GM19193 (cell line): ENCODE results near the gene ENGASE.

Experiments used
- POLR2A ChIP-seq: IDR thresholded peaks from 4 replicates; pipeline ENCODE4 v1.6.1; 2011; ENCODE audit not compliant: insufficient read depth, insufficient read length; ENCODE audit errors: extremely low read depth

ENGASE gene

DNA sequence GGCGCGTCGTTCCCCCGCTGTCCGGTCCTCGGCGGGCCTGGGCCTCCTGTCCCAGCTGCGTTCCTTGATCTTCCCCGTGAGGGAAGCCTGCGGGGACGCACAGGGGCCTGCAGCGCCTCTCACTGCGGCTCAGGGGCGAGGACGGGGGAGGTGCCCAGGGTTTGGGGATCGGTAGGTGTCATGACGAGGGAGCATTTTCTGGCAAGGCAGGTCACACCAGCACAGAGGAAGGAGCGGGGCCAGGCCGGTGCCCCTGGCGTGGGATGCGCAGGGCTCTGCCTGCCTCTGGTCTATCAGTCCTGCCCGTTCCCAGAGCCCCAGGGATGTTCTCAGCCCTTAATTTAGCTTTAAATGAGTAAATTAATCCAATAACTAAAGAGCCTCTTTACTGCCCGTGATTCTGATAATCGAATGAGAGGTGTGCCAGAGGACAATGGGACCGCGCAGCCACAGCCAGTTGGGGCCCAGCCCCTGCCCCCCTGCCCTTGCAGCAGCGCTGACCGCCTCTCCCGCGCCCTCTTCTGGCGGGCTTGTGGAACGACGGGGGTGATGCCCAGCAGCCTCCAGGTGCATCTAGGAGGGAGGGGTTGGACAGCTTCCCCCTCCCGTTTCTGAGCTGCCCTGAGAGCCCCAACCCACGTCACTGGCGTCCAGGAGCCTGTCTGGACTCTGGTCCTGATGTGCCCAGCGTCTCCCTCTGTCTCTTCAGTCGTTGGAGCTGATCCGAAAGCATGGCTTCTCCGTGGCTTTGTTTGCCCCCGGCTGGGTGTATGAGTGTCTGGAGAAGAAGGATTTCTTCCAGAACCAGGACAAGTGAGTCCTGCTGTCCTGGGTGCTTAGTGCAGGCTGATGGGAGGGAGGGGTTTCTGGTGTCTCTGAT lies 7.9 kb downstream of the ENGASE start:
- TF ChIP-seq POLR2A, result no peak

DNA sequence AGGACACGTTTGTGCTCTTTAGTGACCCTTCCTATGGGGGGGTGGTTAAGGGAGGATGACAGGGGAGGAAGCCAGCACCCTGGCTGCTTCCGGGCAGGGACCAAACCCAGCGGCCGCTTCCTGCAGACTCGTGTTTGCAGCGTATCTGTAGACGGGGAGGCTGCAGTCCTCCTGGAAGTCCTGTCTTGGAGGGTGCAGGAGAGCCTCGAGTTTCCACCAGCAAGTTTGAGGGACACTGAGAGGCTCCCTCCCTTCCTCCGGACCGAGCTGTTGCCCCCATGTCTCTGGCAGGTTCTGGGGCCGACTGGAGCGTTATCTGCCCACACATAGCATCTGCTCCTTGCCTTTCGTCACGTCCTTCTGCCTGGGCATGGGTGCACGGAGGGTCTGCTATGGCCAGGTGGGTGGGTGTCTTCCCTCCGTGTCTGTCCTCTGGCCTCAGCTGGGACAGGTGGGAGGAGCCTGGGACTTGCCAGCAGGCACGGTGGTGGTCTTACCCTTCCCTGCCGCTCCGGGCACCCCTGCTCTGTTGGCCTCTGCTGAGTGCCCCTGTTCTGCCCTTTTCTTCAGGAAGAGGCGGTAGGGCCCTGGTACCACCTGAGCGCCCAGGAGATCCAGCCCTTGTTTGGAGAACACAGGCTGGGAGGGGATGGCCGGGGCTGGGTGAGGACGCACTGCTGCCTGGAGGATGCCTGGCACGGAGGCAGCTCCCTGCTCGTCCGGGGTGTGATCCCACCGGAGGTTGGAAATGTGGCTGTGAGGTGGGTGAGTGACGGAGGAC lies 8.8 kb downstream of the ENGASE start:
- no peak for TF ChIP-seq POLR2A

DNA sequence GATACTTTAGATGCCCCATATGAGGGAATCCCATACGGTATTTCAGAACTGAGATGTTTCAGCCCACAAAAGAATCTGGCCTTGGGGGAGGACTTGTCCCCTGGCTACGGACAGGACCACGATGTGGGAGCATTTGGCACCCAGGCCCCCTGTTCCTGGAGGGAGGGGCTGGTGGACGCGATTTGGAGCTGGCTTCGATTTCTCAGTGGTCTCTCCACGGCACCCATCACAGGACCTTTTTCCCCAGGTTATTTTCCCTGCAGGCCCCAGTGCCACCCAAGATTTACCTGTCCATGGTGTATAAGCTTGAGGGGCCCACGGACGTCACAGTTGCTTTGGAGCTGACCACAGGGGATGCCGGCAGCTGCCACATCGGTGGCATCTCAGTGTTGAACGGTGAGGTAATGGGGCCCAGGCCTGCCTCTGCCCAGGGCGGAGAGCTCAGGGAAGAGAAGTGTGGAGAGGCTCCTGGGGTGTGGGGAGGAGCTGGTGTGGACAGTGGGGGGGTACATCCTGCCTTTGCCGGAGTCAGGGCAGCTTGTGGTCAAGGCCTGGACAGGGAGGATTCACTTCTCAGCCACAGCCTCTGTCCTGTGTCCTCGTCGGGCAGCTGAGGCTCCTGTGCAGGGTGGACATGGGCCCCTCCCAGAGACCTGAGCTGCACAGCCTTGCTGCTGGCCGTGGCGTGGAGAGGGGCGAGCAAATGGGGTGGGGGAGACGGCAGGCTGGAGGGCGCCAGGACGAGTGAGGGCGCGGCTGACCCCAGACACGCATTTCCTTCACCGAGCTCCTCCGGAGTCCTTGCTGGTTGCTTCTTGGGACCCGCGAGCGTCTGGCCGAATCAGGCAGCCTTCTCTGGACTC lies 9.9 kb downstream of the ENGASE start:
- no peak for TF ChIP-seq POLR2A

DNA sequence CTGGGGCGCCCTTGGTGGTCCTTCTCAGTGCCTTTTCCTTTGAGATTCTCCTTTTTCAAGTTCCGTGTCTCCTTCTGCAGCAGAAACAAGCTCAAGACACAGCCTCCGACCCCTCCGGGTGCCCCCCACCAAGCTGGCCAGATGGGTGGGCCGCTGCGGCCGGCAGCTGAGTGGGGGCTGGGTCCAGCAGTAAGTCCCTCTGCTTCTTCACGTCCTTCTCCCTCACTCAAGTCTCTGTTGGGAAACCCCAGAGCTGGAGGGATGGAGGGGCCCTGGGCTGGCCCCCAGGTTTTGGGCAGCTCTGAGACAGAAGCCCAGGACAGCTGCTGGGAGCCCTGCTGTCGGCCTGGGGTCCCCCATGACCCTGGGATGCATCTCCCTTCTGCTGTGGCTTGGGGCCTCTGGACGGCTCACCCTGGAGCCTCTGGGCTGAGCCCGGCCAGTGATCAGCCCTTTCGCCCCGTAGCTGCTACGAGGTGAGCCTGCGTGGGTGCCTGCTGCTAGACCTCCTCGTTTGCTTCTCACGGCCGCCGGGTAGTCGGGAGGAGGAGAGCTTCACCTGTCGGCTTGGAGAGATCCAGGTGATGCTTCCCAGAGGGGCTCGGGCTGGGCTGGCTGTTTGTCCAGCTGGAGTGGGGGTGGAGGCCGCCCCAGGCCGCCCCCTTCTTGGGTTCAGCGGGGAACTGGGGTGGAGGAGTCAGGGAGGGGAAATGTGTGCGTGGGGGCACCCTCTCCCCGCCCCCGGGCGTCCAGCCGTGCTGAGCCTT lies 10.7 kb downstream of the ENGASE start:
- TF ChIP-seq POLR2A, result no peak

DNA sequence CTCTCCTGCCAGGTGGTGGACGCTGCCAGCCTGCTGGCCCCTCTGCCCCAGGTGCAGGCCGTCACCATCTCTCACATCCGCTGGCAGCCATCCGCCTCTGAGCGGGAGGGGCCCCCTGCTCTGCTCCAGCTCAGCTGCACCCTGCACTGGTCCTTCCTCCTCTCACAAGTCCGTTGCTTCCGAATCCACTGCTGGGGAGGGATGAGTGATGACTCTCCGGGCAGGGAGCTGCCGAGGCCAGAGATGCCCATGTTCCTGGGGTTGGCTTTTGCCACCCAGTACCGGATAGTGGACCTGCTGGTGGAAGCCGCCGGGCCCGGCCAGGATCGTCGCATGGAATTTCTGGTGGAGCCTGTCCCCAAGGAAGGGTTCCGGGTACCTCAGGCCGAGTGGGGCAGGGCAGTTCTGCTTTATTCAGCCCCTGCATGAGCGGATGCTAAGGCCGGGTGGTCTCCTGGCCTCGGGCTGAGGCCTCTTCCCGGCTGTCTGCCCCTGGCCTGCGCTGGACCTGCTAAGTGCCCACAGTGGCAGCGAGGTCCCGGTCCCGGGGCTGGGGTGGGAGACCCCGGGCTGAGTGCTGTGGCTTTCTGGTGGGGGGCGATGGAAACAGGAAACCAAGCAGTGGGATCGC lies 11.4 kb downstream of the ENGASE start:
- TF ChIP-seq POLR2A, result no peak

DNA sequence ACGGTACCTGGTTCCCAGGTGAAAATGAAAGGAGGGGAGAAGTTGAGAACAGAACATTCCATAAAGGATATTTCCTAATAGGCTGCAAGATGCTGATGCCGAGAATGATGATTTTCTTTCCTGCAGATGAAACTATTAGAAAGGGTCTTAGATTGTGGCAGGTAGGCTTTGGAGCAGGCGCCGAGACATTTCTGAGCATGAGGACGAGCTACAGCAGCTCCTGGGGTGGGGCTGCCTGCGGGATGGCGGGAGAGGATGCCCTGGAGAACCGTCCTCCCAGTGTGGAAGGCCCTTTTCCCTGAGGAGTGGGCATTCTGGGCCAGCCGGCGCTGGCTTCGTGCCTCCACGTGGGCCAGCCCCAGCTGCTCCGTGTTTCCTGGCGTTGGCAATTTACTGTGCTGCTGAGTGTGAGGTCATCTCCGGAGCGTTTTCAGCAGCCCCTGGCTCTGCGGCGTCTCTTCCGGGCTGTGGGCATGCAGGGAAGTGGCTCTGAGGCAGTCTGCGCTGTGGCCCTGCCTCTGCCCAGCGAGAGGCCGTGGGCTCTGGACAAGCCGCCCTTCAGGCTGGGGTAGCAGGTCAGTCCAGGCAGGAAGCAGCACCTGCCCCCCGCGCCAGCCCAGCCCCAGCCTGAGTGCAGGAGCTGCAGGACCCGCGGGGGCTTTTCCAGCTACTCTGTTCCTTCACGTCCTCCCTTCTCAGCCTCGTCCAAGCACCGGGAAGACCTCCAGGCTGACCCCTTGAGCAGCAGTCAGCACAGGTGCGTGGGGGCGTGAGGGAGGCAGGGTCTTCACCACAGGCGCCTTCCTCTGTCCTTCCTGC lies 12.2 kb downstream of the ENGASE start:
- no peak for TF ChIP-seq POLR2A

DNA sequence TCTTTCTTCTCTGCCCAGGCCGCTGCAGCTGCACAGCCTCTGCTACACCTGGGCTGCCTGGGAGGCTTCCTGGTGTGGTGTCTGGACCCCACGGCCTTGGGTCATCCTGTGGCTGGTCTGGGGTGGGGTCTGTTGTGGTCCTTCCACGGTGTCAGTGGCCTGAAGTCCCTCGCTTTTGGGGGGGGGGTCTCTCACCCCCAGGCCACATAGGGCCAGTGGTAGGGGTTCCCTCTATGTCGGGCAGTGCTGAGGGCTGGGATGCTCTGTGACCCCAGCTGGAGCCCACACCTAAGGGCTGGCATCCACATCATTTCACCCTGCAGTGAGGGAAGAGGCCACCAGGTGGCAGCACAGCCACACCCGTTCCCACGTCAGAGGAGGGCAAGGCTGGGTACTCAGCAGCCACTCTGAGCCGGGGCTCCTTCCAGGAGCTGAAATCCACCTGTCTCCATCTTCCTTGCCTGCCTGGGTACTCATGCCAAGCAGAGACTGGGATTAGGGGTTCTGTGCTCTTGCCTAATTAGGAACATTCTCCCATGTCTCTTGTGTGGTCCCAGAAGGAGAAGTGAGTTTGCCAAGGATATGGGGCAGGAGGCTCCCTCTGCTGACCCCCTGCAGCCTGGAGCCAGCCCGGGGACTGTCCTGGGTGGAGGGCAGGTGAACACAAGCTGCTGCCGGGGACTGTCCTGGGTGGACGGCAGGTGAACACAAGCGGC lies 13.0 kb downstream of the ENGASE start:
- TF ChIP-seq POLR2A, result no peak

DNA sequence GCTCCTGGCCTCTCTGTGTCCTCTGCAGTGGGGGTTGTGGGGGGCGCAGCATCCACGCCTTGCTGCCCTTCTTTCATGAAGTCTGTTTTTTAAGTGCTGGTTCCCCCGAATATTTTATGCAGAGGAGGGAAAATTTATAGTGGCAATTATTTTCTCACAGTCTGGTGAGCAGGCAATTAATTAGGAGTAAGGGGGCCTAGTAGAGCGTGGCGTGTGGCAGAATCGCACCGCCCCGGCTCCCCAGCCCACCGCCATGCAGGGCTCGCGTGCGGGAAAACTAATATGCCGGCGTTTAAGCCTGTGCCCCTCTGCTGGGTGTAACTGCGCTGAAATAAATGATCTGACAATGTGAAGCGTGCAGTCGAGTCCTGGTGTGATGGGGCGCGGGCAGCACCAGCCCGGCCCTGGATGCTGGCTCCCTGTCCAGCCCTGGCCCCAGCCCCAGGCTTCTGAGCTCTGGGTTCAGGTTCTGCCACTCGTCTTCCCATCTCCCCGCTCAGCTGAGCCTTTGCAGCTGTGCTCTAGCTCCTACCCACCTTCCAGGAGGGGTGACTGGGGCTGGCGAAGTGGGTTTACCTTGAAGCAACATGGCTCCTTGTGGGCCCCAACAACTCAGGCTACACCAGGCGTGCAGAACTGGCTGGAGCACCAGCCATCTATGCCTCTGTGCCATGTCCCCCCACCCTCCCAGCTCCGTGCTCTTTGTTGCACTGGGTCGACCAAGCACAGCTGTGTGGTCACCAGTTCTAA lies 13.8 kb downstream of the ENGASE start:
- no peak for TF ChIP-seq POLR2A

DNA sequence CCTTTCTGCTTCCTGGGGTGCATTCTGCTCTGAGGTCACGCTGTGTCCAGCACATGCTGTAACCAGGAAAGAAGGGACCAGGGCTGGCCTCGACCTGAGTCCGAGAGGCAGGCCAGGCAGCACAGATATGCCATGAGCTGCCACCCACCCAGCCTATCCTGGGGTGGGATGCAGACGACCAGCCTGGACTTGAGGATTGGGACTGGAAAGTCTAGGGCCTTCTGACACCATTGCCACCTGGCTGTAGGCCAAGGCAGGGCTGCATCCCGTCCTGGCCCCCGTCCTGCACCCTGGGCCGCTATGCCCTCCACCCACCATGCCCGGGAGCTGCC lies 14.3 kb downstream of the ENGASE start:
- TF ChIP-seq POLR2A, result no peak

DNA sequence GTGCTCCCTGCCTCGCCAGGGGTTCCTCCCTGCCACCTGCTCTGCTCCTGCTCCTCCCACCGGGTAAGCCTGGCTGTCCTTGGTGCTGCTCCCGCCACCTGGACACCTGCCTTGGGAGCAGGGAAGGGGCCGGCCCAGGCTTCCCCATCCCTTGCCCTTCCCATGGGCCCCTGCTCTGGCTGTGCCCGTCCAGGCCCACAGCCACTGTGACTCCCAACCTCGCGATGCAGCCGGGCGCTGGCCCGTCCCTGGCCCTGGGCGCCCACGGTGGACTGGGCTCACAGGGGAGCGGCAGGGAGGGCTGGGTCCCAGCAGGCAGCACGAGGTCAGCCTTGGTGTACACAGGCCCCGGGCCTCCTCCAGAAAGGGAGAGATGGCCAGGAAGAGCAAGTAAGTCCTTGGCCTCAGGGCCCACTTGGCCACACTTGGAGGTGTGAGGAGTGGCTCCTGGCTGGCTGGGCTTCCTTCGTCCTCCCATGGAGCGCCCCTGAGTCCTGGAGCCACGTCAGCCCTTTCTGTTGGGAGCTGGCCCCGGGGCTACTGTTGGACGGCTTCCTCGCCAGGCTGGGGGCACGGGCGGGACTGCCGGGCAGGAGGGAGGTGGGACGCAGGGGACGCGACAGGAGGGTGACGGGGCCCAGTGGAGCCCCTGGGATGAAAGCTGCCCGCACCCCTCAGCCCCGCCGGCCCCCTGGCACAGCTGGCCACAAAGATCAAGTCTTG lies 15.3 kb downstream of the ENGASE start:
- no peak for TF ChIP-seq POLR2A
